Left cardiac atrium (tissue), 4 donors: ENCODE measurements around the gene GKN2. TPM values are rescaled to one million over a fixed set of nuclear protein-coding genes. Genes with fewer than 3 reads are reported as not detected.

Experiments
- ATAC-seq, 2 donors: fragments of 200-7000 bp; cut with Tn5 transposase; one replicate each; pipeline ENCODE4 v1.9.1; 2020; ENCODE audit warnings: mild to moderate bottlenecking in 2 of 2, moderate library complexity in 2 of 2
- DNase-seq: peaks from one replicate; pipeline ENCODE4 v3.0.0-alpha.2; 2020
- intact Hi-C, 2 donors: fragments of 100-400 bp; cut with DNase I; formaldehyde crosslinking; loops; one replicate each; pipeline versions ENCODE4 v1.14.1 to v1.15.1; 2022 to 2023
- total RNA-seq, 2 donors: library from RNA; stranded (reverse); fragmentation: NEBNext Ultra II Directional; extraction: Animal tissue kit (Norgen Biotek cat#: 25700); gene quantifications; one replicate each; pipeline ENCODE4 v1.2.1, GENCODE V29; 2021
- donor health status: DM: no; HTN: yes; CAD: no.
- donor health status: DM: no; HTN: yes; CAD: no; lungs with severe emphysema.
- donor health status: DM: yes; HTN: yes; CAD: no.
- donor health status: Dilated cardiomyopathy.

Gene GKN2
- total RNA-seq, 2 donors from 2014 or later: not detected

DNA sequence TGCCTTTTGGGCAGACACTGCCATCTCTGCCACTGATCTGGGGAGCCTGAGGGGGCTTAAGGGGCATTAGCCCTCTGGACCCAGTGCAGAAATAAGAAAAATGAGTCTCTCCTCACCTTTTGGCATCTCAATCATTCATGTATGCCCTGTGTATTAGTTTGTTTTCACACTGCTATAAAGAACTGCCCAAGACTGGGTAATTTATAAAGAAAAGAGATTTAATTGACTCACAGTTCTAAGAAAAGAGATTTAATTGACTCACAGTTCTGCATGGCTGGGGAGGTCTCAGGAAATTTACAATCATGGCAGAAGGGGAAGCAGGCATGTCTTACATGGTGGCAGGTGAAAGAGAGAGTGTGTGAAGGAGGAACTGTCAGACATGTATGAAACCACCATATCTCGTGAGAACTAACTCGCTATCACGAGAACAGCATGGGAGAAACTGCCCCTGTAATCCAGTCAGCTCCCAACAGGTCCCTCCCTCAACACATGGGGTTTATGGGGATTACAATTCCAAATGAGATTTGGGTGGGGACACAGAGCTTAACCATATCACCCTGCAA is 21.5 kb downstream of the GKN2 start:
- intact Hi-C loops: no loop called here
- no peak for DNase-seq

DNA sequence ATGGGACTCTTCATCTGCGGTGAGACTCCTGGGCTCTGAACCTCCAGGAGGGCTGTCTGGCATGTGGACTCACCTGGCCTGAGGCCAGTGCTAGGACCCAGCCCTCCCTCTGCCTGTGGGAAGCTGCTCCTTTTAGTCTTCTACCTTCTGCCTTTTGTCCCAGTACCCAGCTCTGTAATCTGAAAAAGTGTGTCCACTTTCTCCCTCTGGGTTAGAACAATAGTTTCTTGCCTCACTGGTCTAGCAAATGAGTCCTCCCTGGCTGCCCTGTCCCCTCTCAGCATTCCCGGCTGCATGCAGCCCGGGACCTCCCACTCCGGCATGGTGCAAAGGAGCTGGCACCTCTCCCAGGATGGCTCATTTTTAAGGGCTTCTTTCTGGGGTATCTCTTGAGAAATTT is 25.9 kb downstream of the GKN2 start:
- DNase-seq (no peak), ATAC-seq (peak in 1 of 2 donors; percentile 55)
- intact Hi-C loops: loop anchor here (10.0 kb wide), 2 partner anchors 222 to 462 kb away; partner anchors contain the start of genes APLF (in 1 of the 2) and FBXO48 (in 1 of the 2)

More for the DNA sequence above, 21.5 kb downstream of the GKN2 start:
- no peak for ATAC-seq

DNA sequence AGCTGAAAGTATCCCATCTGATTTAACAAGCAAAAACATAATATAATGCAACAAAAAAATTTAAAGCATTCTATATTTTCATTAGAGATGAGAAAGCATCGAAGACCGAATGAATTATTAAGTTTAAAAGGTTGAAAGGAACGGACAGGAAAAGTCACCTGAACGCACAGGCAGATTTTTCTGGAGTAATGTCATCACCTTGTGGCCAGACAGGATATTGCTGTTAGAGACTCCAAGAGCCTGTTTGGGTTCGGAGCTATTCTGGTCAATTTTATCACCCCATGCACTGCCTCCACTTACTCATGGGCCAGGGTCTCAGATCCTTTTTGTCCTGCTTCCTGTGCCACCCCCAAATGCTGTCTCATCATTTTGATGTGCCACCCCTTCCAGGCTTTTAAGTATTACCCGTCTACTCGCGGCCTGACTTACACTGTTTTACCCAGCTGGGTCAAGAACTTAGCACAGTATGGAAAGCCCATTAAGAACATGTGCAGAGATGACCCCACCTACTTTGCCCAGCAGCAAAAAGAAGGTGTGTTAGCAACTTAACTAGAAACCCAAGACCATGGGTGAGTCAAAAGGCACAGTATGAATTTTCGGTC is 27.3 kb downstream of the GKN2 start:
- peak; percentile 53 to 73 for ATAC-seq
- no peak for DNase-seq
- intact Hi-C loops: loop anchor here (2.0 to 10.0 kb wide), 3 partner anchors 221 to 461 kb away; partner anchors contain the start of genes APLF (in 1 of the 2) and FBXO48 (in 1 of the 2)

DNA sequence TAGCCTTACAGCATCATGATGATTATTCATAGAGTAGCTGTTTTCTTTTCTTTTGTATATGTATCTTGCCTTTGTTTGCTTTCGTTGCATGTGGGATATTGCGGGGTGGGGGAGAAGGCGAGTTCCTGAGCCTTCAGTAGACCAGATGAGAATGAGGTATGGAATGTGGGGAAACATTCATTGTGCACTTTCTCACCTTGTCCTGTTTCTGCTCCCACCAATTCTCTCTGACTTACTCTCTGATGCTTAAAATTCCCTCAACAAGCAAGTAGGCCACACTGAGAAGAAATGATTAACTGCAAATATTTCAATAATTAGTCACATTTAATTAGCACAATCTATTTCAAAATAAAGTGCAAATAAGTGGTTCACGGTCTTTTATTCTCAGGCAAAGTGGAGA is 31.0 kb downstream of the GKN2 start:
- intact Hi-C loops: loop anchor here (10.0 kb wide), 2 partner anchors 217 to 457 kb away; partner anchors contain the start of genes APLF (in 1 of the 2) and FBXO48 (in 1 of the 2)
- ATAC-seq: no peak

DNA sequence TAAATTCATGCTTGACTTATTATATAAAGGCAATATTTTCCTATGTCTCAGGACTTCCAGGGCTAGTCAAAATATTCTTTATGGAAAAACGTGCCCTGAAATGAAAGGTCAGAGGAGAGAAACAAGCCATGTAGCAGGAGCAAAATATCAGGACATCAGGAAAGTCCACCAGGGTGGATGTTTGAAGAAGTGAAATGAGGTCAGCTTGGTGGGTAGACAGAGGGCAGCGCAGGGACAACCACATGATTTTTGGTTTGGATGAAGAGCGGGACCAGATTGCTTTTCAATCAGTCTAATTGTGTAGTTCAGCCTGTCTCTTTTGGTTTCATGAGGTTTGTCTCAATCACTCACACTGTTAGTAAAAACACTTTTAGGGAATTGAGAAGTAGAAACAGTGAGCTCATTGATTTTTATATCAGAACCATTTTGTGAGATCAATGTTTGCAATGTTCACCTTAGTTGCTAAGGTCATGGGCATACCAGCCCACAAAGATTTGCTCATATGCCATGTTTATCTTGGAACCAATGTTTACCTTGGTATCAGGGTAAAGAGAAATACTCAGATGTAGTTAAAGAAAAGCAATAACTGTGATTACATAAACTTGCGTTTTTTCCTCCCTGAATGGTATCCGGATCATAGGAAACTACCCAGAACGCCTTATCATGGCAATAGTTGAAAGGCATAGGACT is 32.1 kb downstream of the GKN2 start:
- intact Hi-C loops: loop anchor here (10.0 kb wide), 2 partner anchors 216 to 456 kb away; partner anchors contain the start of genes APLF (in 1 of the 2) and FBXO48 (in 1 of the 2)
- ATAC-seq: no peak
- DNase-seq: no peak

More for the DNA sequence above, 31.0 kb downstream of the GKN2 start:
- no peak for DNase-seq

DNA sequence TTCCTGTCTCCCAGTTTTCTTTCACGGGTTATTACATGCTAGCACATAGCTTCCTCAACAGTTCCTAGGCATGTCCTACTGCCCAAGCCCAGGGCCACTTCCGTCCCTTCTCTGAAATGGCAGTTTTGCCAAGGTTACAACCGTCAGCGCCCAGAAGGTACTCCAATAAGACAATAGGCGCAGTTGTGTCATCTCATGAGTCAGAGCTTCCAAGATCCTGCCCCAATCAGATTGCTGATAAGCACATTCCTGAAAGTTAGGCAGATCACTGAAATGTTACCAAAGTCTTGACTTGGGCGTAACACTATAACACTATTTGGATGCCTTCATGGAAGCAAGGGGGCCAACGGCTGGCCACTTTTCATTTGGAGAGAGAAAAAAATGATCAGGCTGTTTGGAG is 34.2 kb downstream of the GKN2 start:
- ATAC-seq (no peak), DNase-seq (no peak)
- intact Hi-C loops: no loop called here

DNA sequence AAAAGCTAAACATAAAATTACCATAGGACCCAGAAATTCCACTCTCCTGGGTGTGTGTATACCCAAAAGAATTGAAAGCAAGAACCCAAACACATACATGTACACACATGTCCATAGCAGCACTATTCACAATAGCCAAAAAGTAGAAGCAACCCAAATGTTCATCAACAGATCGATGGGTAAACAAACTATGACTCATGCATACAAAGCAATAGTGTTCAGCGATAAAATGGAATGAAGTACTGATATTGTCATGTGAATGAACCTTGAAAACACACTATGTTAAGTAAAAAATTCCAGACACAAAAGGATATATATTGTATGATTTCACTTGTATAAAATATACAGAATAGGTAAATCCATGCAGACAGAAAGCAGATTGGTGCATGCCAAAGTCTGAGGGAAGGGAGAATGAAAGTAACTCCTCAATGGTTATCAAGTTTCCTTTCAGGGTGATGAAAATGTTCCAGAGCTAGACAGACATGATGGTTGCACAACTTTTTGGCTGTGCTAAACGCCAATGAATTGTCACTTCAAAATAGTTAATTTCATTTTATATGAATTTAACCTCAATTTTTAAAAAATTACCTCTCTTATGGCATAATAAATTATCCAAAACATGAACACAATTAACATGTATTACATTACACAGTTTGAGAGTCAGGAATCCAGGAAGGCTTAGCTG is 35.5 kb downstream of the GKN2 start:
- no peak for DNase-seq
- ATAC-seq: peak in 1 of 2 donors; percentile 34
- intact Hi-C loops: no loop called here

DNA sequence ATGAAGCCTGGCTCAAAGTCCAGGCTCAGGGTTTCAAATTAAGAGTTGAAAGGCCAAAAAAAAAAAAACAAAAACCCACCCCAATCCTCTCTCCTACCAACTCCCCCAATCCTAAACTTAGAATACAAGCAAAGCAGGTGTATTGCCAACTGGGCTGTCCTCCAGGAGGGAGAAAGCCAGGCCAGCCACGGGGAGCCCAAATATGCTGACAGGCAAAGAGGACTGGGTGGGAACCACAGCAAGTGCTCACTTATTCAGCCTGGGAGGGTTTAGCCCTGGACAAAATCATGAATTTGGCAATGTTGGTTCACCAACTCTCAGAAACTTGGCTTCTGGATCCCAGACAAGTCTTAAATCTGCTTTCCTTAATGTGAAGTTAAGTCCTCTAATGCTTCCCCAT is 36.5 kb downstream of the GKN2 start:
- intact Hi-C loops: no loop called here
- ATAC-seq (peak; percentile 38 to 39), DNase-seq (no peak)

DNA sequence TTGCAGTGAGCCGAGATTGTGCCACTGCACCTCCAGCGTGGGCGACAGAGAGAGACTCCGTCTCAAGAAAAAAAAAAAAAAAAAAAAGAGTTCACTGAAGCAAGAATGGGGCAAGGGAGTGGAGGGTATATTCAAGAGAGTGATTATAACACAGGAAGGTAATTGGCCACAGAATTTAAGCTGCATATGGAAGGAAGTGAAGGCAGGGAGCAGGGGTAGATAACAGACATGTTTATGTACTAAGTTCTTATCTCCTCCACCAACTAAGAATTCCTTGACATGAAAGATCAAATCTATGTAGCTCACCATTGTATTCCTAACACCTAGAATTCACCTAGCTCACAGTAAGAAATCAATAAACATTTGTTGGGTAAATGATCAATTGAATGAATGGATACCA is 37.3 kb downstream of the GKN2 start:
- DNase-seq (no peak), ATAC-seq (no peak)
- intact Hi-C loops: no loop called here

DNA sequence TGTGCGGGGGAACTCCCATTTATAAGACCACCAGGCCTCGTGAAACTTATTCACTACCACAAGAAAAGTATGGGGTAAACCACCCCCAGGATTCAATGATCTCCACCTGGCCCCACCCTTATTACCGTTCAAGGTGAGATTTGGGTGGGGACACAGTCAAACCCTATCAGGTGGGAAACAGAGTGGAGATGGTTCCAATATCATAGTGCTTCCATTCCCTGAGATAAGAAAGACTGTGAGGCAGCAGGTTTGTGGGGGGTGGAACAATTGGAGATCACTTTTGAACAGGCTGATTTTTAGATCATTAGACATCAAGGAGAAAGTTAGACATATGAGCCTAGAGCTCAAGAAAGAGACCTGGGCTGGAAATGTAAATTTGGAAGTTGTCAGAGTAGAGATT is 39.3 kb downstream of the GKN2 start:
- ATAC-seq: no peak
- intact Hi-C loops: loop anchor here in 1 of 2 donors (5.0 kb wide), 1 partner anchor 206 kb away; no protein-coding TSS in a partner anchor

DNA sequence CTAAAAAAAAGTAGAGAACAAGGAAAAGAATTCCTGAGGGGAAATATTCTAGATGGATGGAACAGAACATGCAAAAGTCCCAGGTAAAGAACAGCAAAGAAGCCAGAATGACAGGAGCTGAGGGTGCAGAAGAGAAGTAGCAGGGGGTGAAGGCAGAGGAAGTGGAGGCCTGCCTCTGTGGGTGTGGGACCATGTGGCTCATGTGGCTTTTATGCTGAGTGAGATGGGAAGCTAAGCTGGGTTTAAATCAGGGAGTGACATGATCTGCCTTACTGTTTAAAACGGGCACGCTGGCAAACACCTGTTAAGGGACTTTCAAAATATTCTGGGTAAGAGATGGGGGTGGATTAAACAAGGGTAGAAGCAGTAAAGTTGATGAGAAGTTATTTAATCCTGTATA is 40.0 kb downstream of the GKN2 start:
- intact Hi-C loops: loop anchor here in 1 of 2 donors (5.0 kb wide), 1 partner anchor 205 kb away; no protein-coding TSS in a partner anchor
- no peak for DNase-seq
- ATAC-seq: no peak

More for the DNA sequence above, 39.3 kb downstream of the GKN2 start:
- no peak for DNase-seq

DNA sequence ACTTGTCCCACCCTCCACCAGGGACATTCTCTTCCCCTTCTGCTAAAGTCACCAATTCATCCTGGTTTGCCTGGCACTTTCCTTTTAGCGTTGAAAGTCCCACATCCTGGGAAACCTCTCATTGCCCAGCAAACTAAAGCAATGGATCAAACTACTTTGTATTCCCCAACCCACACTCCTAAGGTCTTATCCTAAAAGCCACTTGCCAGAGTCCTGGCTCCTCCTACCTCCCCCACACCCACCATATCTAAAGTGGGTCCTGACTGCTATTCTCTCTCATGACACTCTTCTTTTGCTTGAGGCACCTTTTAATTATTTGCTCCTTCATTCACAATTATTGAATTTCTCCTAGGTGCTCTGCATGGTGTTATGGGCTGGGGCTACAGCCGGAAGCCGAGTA is 40.6 kb downstream of the GKN2 start:
- DNase-seq (no peak), ATAC-seq (no peak)
- intact Hi-C loops: loop anchor here in 1 of 2 donors (5.0 kb wide), 1 partner anchor 205 kb away; no protein-coding TSS in a partner anchor

DNA sequence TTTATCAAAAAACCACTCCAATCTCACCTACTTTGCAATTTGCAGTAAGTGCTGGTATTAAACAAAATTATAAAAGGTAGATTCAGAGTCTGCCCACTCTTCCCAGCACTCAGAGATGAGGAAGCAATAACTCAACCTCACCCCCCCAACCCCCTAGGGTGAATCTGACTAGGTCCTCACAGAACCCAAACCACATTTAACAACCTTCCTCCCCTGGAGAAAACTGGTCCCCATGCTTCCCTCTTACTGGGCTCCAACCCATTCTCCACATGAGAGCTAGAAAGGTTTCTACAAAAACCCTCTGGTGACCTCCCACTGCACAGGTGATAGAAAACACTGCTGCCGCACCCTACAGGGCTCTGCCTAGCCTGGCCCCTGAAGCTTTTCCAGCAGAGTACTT is 41.0 kb downstream of the GKN2 start:
- intact Hi-C loops: loop anchor here in 1 of 2 donors (2.0 to 5.0 kb wide), 2 partner anchors 161 to 204 kb away; no protein-coding TSS in a partner anchor

DNA sequence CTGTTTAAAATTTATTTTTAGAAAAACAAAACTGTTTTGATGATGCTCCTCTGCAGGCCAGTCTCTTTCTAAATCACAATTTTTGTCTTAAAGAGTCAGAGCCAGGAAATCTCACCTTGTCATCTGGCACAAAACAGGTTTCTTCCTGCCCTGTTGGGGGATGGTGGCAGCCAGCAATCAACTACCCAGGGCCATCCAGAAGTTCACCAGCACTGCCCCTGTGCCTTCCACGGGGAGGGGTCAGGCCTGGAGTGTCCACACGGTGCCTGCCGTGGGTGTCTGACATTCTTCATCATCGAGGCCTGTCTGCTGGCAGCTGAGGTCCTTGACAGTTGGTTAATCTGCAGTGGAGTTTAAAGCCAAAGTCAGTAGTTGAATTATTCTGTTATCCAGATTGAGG is 41.4 kb downstream of the GKN2 start:
- ATAC-seq (no peak), DNase-seq (no peak)
- intact Hi-C loops: loop anchor here in 1 of 2 donors (2.0 to 5.0 kb wide), 2 partner anchors 160 to 204 kb away; no protein-coding TSS in a partner anchor

More for the DNA sequence above, 41.0 kb downstream of the GKN2 start:
- ATAC-seq: no peak
- no peak for DNase-seq

DNA sequence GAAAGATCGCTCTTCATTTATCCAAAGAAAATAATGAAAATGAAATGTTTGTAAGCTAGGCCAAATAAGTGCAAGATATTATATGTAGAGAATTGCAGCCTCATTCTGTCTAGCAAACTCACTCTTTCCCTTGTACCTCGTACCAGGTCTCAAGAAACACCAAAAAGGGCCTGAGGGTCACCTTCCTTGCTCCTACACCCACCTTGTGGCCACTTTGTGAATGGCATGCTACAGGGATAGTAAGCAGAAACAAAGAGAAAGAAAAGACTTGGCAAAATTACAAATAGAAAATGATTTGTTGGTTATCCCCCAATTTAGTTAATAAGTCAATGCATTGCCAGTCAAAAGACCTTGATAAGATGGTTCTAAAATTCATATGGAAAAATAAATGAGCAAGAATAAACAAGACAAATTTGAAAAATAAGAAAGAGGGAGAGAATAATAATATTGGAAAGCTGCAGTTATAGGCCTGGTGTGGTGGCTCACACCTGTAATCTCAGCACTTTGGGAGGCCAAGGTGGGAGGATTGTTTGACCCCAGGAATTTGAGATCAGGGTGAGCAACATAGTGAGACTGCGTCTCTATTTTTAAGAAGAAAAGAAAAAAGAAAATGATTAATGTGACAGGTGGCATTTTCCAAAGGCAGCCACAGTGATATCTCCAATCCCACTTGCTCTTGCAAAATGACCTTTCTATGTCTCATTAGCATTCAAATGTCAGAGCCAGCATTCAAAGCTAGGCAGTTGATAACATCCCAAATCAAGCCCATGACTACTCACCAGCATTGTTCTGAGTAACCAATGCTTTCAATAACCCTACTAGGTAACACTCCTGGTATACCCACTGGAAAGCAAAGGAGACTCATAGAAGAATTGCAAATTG is 42.7 kb downstream of the GKN2 start:
- intact Hi-C loops: loop anchor here (2.0 to 5.0 kb wide), 3 partner anchors 158 to 203 kb away; no protein-coding TSS in a partner anchor
- DNase-seq (peak; percentile 78), ATAC-seq (peak; percentile 45 to 61)

DNA sequence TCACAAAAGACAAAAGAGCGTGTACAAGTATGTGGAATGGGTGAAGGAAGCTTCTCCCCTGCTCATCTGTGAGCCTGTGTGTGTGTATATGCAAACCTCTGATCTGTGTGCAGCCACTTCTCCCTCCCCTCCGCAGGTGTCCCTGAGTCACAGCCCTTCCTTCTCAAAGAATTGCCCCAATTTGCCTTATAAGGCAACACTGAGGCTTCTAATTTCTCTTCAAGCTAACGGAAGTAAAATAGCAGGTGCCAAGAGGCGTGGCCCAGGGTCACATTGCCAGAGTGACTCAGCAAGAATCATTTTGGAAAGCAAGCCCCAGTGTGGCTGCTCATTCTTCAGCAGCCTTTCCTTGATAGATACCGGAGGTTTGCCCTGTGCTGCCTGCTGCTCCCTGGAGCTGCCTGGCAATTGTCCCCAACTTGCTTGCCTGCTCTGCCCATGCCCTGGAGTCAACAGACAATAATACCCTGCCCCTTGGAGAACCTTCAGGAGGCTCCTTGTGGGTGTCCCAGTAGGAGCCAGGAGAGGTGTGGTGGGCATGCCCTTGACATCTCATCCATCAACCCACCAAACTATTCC is 44.2 kb downstream of the GKN2 start:
- intact Hi-C loops: loop anchor here in 1 of 2 donors (5.0 kb wide), 1 partner anchor 156 kb away; no protein-coding TSS in a partner anchor
- ATAC-seq: peak; percentile 83 to 84
- peak; percentile 79 for DNase-seq

DNA sequence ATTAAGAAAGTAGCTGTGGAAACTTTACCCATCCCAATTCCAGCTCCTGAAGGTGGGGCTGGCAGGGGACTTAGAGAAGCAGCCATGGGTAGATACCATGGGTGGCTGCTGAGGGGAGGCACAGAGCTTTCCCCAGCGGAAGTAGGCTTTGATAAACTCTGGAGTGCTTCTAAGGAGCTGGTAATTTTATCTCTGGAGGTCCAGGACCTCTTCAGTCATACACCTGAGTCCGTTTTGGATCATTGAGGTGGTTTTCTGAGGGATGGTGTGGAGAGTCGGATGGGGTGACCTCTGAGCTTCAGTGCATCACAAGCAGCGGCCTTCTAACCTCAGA is 44.8 kb downstream of the GKN2 start:
- ATAC-seq: no peak
- intact Hi-C loops: loop anchor here in 1 of 2 donors (5.0 kb wide), 1 partner anchor 156 kb away; no protein-coding TSS in a partner anchor
- DNase-seq: no peak
